NOMO-1 treated with dmso at 0.1 percent for 144 hours (cell line): ENCODE results near the gene TMPRSS15.

Experiments used
- DNase-seq: peaks from one replicate; lab custom pipeline; 2025; ENCODE audit not compliant: unreplicated experiment; lab: John Stamatoyannopoulos, UW

TMPRSS15 gene

GRCh38 chr21:18248171-18248570, 155.4 kb downstream of the TMPRSS15 start:
- DNase-seq: no peak

GRCh38 chr21:18245464-18245967, 158.1 kb downstream of the TMPRSS15 start:
- DNase-seq: no peak

- no peak for DNase-seq
Measured at GRCh38 chr21:18244671-18245463, 158.7 kb downstream of the TMPRSS15 start, which contains the start of gene CHODL. Gene CHODL (plus strand): TSS chr21:18244833. CDS start chr21:18245224, 391 bp downstream.

- DNase-seq: no peak
Measured at GRCh38 chr21:18235545-18235944, 168.0 kb downstream of the TMPRSS15 start.

- no peak for DNase-seq
Measured at GRCh38 chr21:18228060-18228739, 175.4 kb downstream of the TMPRSS15 start.

- DNase-seq: no peak
Measured at GRCh38 chr21:18222346-18222745, 181.2 kb downstream of the TMPRSS15 start.

GRCh38 chr21:18220498-18220897, 183.1 kb downstream of the TMPRSS15 start:
- DNase-seq: no peak
